Activated gamma-delta T cell treated with Interleukin-2 at 50 U/mL for 16 hours (primary cell): ENCODE measurements around the gene PCNT.

Source experiments
- DNase-seq: peaks from one replicate; pipeline ENCODE4 v3.0.0-alpha.2; 2020

The PCNT gene

DNA sequence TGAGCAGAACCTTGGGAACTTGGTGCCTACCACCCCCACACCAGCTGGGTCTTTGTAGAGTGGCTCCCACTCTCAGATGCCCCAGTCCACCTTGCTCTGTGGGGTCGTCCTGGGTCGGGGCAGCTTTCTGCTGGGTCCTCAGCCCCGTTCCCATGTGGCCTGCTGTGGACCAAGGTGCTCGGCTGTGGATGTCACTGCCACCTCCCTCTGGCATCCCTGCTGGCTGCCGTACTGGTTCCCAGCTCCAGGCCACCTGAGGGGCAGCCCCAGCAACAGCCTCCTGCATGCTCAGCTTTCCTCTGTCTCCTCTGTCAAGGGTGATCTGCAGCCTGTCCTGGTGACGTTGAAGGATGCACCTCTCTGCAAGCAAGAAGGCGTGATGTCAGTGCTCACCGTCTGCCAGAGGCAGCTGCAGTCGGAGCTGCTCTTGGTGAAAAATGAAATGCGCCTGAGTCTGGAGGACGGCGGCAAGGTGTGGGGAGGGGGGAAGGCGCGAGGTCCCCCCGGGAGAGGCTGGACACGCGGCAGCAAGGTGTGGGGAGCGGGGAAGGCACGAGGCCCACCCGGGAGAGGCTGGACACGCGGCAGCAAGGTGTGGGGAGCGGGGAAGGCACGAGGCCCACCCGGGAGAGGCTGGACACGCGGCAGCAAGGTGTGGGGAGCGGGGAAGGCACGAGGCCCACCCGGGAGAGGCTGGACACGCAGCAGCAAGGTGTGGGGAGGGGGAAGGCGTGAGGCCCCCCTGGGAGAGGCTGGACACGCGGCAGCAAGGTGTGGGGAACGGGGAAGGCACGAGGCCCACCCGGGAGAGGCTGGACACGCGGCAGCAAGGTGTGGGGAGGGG lies 88.8 kb downstream of the PCNT start:
- no peak for DNase-seq

DNA sequence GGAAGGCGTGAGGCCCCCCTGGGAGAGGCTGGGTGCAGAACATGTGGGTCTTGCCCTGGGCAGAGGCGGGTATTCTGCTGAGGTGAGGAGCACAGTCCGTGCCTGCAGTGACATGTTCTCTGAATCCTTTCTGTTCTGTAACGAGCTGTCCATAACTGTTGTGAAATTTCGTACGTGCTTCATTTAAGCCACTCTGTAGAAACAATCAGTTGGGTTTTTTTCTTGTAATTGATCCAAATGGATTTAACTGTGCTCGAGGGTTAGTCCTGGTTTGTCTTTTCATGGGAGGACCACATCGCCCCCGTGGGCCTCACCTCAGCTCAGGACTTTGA lies 89.4 kb downstream of the PCNT start:
- DNase-seq: no peak

DNA sequence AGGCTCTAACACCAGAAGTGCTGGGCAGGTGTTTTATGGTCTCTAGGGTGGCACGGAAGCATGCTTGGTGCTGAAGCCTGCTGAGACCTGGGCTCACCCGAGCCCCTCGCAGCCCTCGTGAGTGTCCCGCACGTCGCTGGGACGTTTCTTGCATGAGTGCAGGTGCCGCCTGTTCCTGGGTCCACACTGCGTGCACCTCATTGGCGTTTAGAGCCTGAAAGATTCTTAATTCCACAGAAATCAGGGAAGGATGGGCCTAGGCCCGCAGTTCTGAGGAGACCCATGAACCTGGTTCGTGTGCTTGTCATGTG lies 91.0 kb downstream of the PCNT start:
- no peak for DNase-seq

DNA sequence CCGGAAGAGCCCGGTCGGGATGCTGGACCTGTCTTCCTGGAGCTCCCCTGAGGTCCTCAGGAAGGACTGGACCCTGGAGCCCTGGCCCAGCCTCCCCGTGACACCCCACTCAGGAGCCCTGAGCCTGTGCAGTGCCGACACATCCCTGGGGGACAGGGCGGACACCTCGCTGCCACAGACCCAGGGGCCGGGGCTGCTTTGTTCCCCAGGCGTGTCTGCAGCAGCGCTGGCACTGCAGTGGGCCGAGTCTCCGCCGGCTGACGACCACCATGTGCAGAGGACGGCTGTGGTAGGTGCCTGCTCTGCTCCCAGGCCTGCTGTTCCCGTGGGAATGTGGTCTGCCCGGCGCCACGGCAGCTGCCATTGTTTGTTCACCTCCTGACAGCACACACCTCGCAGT lies 92.6 kb downstream of the PCNT start:
- no peak for DNase-seq

DNA sequence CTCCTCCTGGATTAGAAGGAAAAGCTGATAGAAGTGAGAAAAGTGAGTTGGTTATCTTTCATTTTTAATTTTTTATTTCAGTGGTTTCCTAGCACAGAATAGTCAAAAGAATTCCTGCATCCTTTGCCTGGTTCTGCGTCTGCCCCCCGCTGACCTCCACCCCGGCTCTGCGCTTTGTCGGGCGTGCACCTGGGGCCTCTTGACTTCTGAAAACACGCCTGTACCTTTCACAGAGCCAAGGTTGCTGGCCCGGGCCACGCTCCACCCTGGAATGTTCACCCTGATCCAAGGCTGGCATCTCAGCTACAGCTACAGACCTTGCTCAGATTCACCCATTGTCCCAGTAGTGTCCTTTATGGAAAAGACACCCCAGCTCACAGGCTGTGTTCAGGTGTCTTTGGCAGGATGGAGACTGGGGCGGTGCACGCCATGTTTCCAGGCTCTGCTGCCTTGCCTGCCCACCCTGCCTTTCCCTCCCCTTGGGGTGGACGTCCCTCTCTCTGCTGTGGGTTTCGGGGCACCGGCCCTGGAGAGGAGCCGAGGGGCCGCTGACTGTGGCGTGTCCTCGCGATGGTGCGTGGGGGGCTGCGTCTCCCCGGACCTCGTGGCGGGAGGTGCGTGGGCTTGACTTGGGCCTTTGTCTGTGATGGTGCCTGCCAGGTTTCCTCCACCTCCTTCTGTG lies 94.5 kb downstream of the PCNT start:
- DNase-seq: no peak

DNA sequence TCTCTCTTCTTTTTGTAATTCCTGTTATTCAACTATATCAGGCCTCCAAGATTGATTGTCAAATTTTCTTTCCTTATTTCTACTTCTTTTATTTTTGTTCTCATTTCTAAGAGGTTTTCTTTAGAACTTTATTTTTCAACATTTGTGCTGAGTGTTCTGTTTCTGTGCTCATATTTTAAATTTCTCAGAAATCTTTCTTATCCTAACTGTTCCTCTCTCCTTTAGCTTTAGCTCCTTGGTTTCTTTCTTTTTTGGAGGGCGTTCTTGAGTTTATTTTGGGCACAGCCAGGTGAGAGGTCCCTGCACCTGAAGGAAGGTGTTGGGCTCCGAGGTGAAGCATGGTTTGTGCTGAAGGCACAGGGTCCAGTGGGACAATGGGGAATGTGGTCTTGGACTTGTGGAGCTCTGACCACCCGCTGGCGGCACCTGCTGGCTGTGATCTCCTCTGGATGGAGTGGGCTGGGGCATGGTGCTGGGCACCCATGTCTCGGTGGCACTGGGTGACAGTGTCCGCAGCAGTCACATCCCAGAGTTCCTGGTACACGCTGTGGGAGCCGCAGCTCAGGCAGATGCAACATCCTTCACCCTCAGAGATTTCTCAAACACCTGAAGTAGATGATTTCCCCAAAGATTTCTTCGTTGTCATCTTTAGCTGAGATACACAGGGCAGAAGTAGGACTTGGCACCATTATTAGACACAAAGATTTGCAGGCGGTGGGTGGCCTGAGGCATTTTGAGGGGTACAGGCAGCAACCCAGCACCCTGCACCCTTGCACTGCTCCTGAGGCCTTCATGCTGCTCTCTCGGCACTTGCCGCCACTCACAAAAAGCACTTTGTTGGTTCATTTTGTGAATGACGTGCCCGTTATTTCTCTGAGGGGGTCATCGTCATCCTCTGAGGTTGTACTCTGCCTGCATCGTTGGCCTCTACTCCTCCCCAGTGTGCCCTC lies 96.6 kb downstream of the PCNT start:
- DNase-seq: no peak

DNA sequence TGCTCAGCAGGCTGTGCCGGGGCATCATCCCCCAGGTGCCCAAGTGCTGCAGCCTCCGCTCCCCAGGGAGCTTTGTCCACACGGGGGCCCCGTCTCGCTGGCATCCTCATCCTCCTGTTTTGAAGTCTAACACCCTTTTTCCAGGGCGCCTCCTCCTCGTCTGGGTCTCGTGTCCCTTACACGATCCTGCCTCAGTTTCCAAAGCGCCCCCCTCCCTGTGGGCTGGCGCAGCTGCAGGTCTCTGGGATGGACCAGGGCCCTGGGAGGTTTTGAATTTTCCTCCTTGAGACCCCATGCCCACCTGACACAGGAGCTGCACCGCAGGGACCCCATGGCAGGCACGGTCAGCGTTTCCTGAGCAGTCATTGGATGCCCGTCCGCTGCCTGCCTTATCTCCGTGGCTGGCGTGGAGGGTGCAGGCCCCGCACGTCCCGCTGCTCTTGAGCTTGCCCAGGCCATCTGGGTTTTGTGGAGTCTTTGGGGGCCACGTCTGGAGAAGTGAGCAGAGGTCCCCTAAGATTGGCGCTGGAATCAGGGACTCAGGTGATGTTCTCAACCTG lies 97.3 kb downstream of the PCNT start:
- DNase-seq: no peak

- no peak for DNase-seq
These were observed 98.0 kb downstream of the PCNT start for GRCh38 chr21:46421756-46422555.

DNA sequence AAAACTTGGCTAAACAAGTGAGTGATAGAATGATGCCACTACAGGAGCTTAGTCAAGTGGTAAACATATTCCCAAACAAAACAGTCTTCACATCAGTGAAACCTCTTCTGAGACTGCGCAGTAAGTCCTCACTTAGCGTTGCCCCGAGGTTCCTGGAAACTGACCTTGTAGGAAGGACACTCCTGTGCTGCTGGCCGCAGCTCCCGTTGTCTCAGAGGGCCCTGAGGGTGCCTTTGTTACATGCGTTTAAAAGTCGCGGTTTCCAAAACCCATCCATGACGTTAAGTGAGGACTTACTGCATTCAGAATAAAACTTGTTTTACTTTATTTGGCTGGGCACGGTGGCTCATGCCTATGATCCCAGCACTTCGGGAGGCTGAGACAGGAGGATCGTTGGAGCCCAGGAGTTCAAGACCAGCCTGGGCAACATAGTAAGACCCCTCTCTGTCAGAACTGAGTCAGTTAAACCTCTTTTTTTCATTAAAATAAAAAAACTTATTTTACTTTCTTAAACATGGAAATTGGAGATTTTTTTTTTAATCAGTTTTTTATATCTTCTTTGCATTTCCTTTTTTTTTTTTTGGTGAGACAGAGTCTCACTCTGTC lies 98.8 kb downstream of the PCNT start:
- DNase-seq: no peak

- DNase-seq: no peak
These were observed 99.6 kb downstream of the PCNT start for GRCh38 chr21:46423546-46424038.

- DNase-seq: no peak
These were observed 100.2 kb downstream of the PCNT start for GRCh38 chr21:46424039-46424591.

- DNase-seq: peak; percentile 12
These were observed 100.7 kb downstream of the PCNT start for GRCh38 chr21:46424621-46425020.

- no peak for DNase-seq
These were observed 101.1 kb downstream of the PCNT start for GRCh38 chr21:46425041-46425440.

GRCh38 chr21:46425571-46425970 lies 101.6 kb downstream of the PCNT start:
- no peak for DNase-seq

- DNase-seq: no peak
These were observed 102.5 kb downstream of the PCNT start for GRCh38 chr21:46426313-46427046.

DNA sequence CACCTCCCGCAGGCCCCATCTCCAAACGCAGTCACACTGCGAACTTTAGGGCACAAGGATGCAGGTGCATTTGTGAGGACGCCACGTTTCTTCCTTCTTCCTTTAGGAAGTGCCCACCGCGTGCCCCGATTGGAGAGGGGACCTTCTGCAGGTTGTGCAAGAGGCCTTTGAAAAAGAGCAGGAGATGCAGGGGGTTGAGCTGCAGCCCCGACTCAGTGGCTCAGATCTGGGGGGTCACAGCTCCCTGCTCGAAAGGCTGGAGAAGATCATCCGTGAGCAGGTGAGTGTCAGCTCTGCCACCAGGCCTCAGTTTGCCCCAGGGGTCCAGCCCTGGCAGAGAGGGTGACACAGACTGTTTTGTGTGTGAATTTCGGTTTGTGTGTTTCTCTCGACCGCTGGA lies 103.6 kb downstream of the PCNT start:
- DNase-seq: no peak

DNA sequence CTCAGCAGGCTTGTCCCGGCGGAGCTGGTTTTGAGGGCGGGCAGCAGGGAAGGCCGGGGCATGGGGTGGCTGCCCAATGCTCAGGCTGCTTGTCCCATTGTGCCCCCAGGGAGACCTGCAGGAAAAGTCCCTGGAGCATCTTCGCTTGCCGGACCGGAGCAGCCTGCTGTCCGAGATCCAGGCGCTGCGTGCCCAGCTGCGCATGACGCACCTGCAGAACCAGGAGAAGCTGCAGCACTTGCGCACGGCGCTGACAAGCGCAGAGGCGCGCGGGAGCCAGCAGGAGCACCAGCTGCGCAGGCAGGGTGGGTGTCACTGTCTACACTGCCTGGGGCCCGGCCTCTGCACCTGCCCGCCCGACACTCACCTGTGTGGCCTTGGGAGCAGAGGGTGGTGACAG lies 104.3 kb downstream of the PCNT start:
- no peak for DNase-seq

GRCh38 chr21:46428987-46429710 lies 105.2 kb downstream of the PCNT start:
- DNase-seq: no peak

- no peak for DNase-seq
These were observed 106.1 kb downstream of the PCNT start for GRCh38 chr21:46429754-46430681.
